ENCODE results near the gene TMEM125.

TMEM125 gene

GRCh38 chr1:43317817-43318471, 48.2 kb downstream of the TMEM125 start:
- no peak for DNase-seq (ENCODE audit: low spot score)
- TF ChIP-seq, protein P1, sequence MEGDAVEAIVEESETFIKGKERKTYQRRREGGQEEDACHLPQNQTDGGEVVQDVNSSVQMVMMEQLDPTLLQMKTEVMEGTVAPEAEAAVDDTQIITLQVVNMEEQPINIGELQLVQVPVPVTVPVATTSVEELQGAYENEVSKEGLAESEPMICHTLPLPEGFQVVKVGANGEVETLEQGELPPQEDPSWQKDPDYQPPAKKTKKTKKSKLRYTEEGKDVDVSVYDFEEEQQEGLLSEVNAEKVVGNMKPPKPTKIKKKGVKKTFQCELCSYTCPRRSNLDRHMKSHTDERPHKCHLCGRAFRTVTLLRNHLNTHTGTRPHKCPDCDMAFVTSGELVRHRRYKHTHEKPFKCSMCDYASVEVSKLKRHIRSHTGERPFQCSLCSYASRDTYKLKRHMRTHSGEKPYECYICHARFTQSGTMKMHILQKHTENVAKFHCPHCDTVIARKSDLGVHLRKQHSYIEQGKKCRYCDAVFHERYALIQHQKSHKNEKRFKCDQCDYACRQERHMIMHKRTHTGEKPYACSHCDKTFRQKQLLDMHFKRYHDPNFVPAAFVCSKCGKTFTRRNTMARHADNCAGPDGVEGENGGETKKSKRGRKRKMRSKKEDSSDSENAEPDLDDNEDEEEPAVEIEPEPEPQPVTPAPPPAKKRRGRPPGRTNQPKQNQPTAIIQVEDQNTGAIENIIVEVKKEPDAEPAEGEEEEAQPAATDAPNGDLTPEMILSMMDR (IDR thresholded peaks at IDR 0.05; ENCODE audit: borderline replicate concordance, control extremely low read depth, extremely low read depth, insufficient read depth, missing control alignments), result no peak
- in situ Hi-C loops (cut with MboI; ENCODE audit: low sequenced_read_pairs, unreplicated experiment), result no loop called here

DNA sequence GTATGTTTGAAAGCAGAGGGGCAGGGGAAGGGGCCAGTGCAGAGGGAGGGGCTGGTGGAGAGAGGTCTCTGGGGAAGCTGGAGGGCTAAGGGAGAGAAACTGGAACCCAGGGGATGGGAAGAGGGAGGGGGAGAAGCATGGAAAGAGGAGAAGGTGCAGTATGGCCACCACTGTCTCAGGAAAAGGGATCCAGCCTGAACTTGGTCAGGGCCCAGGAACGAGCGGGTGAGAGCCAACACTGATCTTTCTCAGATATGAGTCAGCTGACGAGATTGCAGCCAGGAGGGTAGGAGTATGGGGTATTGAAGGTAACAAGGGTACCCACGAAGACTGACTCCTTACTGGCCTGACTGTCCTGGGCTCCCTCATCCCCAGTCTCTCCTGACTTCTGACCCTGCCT, 49.0 kb downstream of the TMEM125 start:
- no peak for DNase-seq (ENCODE audit: low spot score)
- TF ChIP-seq, protein P1 (IDR thresholded peaks at IDR 0.05; ENCODE audit: borderline replicate concordance, control extremely low read depth, extremely low read depth, insufficient read depth, missing control alignments), result no peak
- in situ Hi-C loops (cut with MboI; ENCODE audit: low sequenced_read_pairs, unreplicated experiment), result no loop called here

DNA sequence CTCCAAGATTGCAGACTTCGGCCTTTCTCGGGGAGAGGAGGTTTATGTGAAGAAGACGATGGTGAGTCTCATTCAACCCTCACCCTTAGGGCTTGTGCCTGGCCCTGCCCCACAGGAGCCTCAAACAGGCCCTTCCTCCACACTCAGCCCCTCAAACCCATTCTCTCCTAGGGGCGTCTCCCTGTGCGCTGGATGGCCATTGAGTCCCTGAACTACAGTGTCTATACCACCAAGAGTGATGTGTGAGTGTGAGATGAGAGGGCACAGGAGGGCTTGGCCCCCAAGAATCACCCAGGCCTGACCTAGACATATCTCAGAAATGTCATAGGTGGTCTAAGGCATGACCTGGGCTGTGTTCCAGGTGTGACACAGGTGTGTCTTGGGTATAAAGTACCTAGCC, 49.5 kb downstream of the TMEM125 start:
- in situ Hi-C loops (cut with MboI; ENCODE audit: low sequenced_read_pairs, unreplicated experiment), result no loop called here
- DNase-seq (ENCODE audit: low spot score), result no peak
- TF ChIP-seq, protein P1 (IDR thresholded peaks at IDR 0.05; ENCODE audit: borderline replicate concordance, control extremely low read depth, extremely low read depth, insufficient read depth, missing control alignments), result no peak

DNA sequence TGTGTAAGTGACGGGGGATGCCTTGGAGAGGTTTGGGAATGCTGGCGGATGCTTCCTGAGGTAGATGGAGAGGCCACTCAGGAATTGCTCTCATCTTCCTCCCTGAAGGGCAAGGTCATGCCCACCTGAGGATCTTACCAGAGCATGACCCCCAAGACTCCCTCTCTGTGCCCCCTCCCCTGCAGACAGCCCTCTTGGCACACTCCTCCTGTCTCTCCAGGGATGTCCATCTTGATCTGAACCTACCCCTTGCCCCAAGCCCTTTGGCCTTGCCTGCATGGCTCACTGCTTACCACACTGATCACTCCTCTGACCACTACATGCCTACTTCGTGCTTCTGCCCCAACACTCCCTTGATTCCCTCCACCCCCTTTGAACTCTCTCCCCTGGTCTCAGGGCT, 50.0 kb downstream of the TMEM125 start:
- in situ Hi-C loops (cut with MboI; ENCODE audit: low sequenced_read_pairs, unreplicated experiment), result no loop called here
- TF ChIP-seq, protein P1 (IDR thresholded peaks at IDR 0.05; ENCODE audit: borderline replicate concordance, control extremely low read depth, extremely low read depth, insufficient read depth, missing control alignments), result no peak
- no peak for DNase-seq (ENCODE audit: low spot score)

DNA sequence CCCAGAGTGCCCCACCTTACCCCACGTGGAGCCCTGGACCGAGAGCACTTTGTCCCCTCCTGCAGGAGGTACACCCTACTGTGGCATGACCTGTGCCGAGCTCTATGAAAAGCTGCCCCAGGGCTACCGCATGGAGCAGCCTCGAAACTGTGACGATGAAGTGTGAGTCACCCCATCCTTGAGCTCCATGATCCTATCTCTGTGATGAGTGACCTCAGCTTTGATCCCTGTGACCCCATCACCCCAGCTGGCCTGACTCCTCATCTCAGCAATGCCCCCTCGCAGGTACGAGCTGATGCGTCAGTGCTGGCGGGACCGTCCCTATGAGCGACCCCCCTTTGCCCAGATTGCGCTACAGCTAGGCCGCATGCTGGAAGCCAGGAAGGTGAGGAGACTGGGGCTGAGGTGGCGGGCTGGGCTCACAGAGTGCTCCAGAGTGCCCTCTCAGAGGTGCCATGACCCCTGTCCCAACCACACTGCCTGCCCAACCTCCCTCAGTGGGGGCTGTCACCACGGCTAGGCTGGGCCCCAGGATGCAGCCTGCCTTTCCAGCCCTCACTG, 51.6 kb downstream of the TMEM125 start:
- TF ChIP-seq, protein P1 (IDR thresholded peaks at IDR 0.05; ENCODE audit: borderline replicate concordance, control extremely low read depth, extremely low read depth, insufficient read depth, missing control alignments), result no peak
- in situ Hi-C loops (cut with MboI; ENCODE audit: low sequenced_read_pairs, unreplicated experiment), result no loop called here
- DNase-seq (ENCODE audit: low spot score), result no peak

GRCh38 chr1:43322506-43322905, 52.7 kb downstream of the TMEM125 start:
- no peak for DNase-seq (ENCODE audit: low spot score)
- TF ChIP-seq, protein P1 (IDR thresholded peaks at IDR 0.05; ENCODE audit: borderline replicate concordance, control extremely low read depth, extremely low read depth, insufficient read depth, missing control alignments), result no peak
- in situ Hi-C loops (cut with MboI; ENCODE audit: low sequenced_read_pairs, unreplicated experiment), result no loop called here

Measured in GM13976 (cell line).